KMS-11 (cell line): ENCODE data around the gene ADAMTS10.

Experiments used
- H2AFZ ChIP-seq: fragments of 200-600 bp; sonication (generic); 2 replicates; pipeline ENCODE4 v1.6.1; 2016; ENCODE audit warnings: antibody characterized with exemption, mixed run types, low read depth
- H3K27ac ChIP-seq: fragments of 200-600 bp; sonication (generic); 2 replicates; pipeline ENCODE4 v1.6.1; 2016; ENCODE audit warnings: mild to moderate bottlenecking, mixed run types
- H3K27me3 ChIP-seq: fragments of 200-600 bp; sonication (generic); 2 replicates; pipeline ENCODE4 v1.6.1; 2017; ENCODE audit warnings: mild to moderate bottlenecking, low read depth, mixed run types, moderate library complexity; ENCODE audit not compliant: insufficient read depth
- H3K36me3 ChIP-seq: fragments of 200-600 bp; sonication (generic); 2 replicates; pipeline ENCODE4 v1.6.1; 2017; ENCODE audit warnings: mild to moderate bottlenecking, mixed run types; ENCODE audit not compliant: insufficient read depth
- H3K4me1 ChIP-seq: fragments of 200-600 bp; sonication (generic); 2 replicates; pipeline ENCODE4 v1.6.1; 2016; ENCODE audit warnings: mild to moderate bottlenecking, low read depth, mixed run types; ENCODE audit not compliant: poor library complexity, severe bottlenecking
- H3K4me2 ChIP-seq: fragments of 200-600 bp; sonication (generic); 2 replicates; pipeline ENCODE4 v1.7.0; 2016; ENCODE audit warnings: mild to moderate bottlenecking, mixed run types
- H3K4me3 ChIP-seq: fragments of 200-600 bp; sonication (generic); IDR thresholded peaks from 2 replicates; pipeline ENCODE4 v1.6.1; 2017; ENCODE audit warnings: low read depth, low read length, mixed read lengths; ENCODE audit not compliant: insufficient read depth
- H3K79me2 ChIP-seq: fragments of 200-600 bp; sonication (generic); 2 replicates; pipeline ENCODE4 v1.6.1; 2016; ENCODE audit warnings: low read depth, mixed run types; ENCODE audit not compliant: insufficient read depth
- H3K9ac ChIP-seq: fragments of 200-600 bp; sonication (generic); 2 replicates; pipeline ENCODE4 v1.6.1; 2016; ENCODE audit warnings: mild to moderate bottlenecking, mixed run types
- H4K20me1 ChIP-seq: fragments of 200-600 bp; sonication (generic); 2 replicates; pipeline ENCODE4 v1.6.1; 2016; ENCODE audit warnings: mild to moderate bottlenecking, mixed run types; ENCODE audit not compliant: insufficient read depth
- CTCF ChIP-seq: fragments of 200-600 bp; sonication (generic); conservative IDR thresholded peaks from 2 replicates; pipeline ENCODE4 v1.6.1; 2017; ENCODE audit warnings: low read depth, mild to moderate bottlenecking, antibody characterized with exemption, low read length, moderate library complexity, mixed read lengths

ADAMTS10 gene

GRCh38 chr19:8605514-8605913 is 5.0 kb downstream of the ADAMTS10 start:
- H3K27me3 ChIP-seq, result peaks cover 17% of the 10 kb centered on the region; the same call in 1 of the 2 replicates
- no peaks in the 10 kb centered on the region for H3K79me2 ChIP-seq
- TF ChIP-seq CTCF, result no peak

GRCh38 chr19:8601796-8602195 is 8.7 kb downstream of the ADAMTS10 start:
- Histone ChIP-seq H3K79me2 (no peaks in the 10 kb centered on the region), H3K4me2 (no peak overlapping the region), H4K20me1 (no peaks in the 10 kb centered on the region), H3K36me3 (no peaks in the 10 kb centered on the region), H3K4me3 (no peak overlapping the region), H3K27ac (no peak overlapping the region), H3K4me1 (no peaks in the 10 kb centered on the region), H3K27me3 (peaks cover 13% of the 10 kb centered on the region; the same call in 1 of the 2 replicates), H2AFZ (no peak overlapping the region), H3K9ac (no peak overlapping the region)
- TF ChIP-seq CTCF, result no peak

More at GRCh38 chr19:8605514-8605913, 5.0 kb downstream of the ADAMTS10 start:
- no peaks in the 10 kb centered on the region for H3K4me1 ChIP-seq
- no peaks in the 10 kb centered on the region for H4K20me1 ChIP-seq
- no peak overlapping the region for H3K4me3 ChIP-seq
- H3K4me2 ChIP-seq, result no peak overlapping the region
- no peak overlapping the region for H3K27ac ChIP-seq
- H3K36me3 ChIP-seq, result no peaks in the 10 kb centered on the region
- H2AFZ ChIP-seq, result no peak overlapping the region
- H3K9ac ChIP-seq, result no peak overlapping the region

GRCh38 chr19:8600816-8601215 is 9.7 kb downstream of the ADAMTS10 start:
- Histone ChIP-seq H3K27ac (no peak overlapping the region), H3K36me3 (no peaks in the 10 kb centered on the region), H3K79me2 (no peaks in the 10 kb centered on the region), H3K4me2 (no peak overlapping the region), H3K4me1 (no peaks in the 10 kb centered on the region), H3K9ac (no peak overlapping the region), H3K4me3 (no peak overlapping the region), H2AFZ (no peak overlapping the region), H3K27me3 (peaks cover 10% of the 10 kb centered on the region; the same call in 1 of the 2 replicates), H4K20me1 (no peaks in the 10 kb centered on the region)
- TF ChIP-seq CTCF, result no peak

GRCh38 chr19:8600064-8600463 is 10.5 kb downstream of the ADAMTS10 start:
- Histone ChIP-seq H3K4me3 (no peak overlapping the region), H3K9ac (no peak overlapping the region), H3K27me3 (peaks cover 10% of the 10 kb centered on the region; the same call in 1 of the 2 replicates), H4K20me1 (no peaks in the 10 kb centered on the region), H3K79me2 (no peaks in the 10 kb centered on the region), H2AFZ (no peak overlapping the region), H3K27ac (no peak overlapping the region), H3K4me2 (no peak overlapping the region), H3K36me3 (no peaks in the 10 kb centered on the region), H3K4me1 (no peaks in the 10 kb centered on the region)
- TF ChIP-seq CTCF, result no peak
